ENCODE results near the gene MYH10.

MYH10 gene

DNA sequence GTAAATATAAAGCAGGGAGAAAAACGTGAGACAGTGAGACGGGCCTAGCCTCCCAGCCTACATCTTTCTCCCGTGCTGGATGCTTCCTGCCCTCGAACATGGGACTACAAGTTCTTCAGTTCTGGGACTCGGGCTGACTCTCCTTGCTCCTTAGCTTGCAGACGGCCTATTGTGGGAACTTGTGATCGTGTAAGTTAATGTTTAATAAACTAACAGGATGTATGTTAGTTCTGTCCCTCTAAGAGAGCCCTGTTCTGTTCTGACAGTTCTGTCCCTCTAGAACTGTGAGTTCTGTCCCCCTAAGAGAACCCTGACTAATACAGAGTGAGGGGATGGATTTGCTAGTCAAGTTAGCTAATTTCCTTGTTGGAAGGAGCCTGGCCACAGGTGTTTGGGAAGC, 16.7 kb upstream of the MYH10 start:
- TF ChIP-seq, protein P1, sequence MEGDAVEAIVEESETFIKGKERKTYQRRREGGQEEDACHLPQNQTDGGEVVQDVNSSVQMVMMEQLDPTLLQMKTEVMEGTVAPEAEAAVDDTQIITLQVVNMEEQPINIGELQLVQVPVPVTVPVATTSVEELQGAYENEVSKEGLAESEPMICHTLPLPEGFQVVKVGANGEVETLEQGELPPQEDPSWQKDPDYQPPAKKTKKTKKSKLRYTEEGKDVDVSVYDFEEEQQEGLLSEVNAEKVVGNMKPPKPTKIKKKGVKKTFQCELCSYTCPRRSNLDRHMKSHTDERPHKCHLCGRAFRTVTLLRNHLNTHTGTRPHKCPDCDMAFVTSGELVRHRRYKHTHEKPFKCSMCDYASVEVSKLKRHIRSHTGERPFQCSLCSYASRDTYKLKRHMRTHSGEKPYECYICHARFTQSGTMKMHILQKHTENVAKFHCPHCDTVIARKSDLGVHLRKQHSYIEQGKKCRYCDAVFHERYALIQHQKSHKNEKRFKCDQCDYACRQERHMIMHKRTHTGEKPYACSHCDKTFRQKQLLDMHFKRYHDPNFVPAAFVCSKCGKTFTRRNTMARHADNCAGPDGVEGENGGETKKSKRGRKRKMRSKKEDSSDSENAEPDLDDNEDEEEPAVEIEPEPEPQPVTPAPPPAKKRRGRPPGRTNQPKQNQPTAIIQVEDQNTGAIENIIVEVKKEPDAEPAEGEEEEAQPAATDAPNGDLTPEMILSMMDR (IDR thresholded peaks at IDR 0.05; ENCODE audit: unreplicated experiment in 3 of 3) = no peak
- Mint-ChIP-seq H3K4me1 (no peaks in the 10 kb centered on the region), H3K27ac (no peak overlapping the region), H3K36me3 (ENCODE audit: low read depth) (no peaks in the 10 kb centered on the region), H3K4me3 (no peak overlapping the region), H3K27me3 (ENCODE audit: low read depth) (peaks cover 4% of the 10 kb centered on the region), H3K9me3 (no peaks in the 10 kb centered on the region)

DNA sequence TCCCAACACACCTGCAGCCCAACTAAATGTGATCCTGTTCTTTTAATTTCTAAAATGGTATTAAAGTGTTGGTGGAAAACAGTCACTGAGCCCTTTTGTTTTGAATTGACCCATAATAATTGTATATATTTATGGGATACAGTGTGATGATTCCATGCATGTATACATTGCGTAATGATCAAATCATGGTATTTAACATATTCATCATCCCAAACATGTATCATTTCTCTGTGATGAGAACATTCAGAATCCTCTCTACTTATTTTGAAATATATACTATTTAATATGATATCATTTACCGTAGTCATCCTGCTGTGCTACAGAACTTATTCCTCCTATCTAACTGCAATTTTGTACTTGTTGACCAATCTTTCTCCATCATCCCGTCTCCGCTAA, 14.0 kb upstream of the MYH10 start:
- Mint-ChIP-seq H3K36me3 (ENCODE audit: low read depth) (no peaks in the 10 kb centered on the region), H3K27me3 (ENCODE audit: low read depth) (peaks cover 4% of the 10 kb centered on the region), H3K4me3 (no peak overlapping the region), H3K27ac (no peak overlapping the region), H3K4me1 (no peaks in the 10 kb centered on the region), H3K9me3 (no peaks in the 10 kb centered on the region)
- TF ChIP-seq, protein P1 (IDR thresholded peaks at IDR 0.05; ENCODE audit: unreplicated experiment in 3 of 3) = no peak

DNA sequence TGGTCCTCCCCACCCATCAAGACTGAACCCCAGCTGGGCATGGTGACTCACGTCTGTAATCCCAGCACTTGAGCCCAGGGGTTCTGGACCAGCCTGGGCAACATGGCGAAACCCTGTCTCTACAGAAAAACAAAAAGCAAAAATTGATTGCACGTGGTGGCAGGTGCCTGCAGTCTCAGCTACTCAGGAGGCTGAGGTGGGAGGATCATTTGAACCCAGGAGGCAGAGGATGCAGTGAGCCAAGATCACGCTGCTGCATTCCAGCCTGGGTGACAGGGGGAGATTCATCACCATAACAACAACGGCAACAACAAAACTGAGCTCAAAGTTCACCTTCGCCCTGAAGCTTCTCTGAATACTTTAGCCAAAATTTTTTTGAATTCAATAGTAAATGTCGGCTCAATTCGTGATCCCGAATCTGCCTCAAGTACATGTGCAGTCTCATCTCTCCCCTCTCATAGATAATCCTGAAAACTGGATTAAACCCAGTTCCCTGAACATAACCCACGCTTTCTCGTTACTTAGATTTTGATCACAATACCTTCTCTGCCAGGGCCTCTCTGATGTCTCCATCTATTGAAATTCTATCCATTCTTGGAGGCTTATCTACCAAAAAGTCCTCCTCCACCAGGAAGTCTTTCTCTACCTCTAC, 13.5 kb upstream of the MYH10 start:
- Mint-ChIP-seq H3K36me3 (ENCODE audit: low read depth) (no peaks in the 10 kb centered on the region), H3K4me3 (no peak overlapping the region), H3K27ac (no peak overlapping the region), H3K27me3 (ENCODE audit: low read depth) (peaks cover 4% of the 10 kb centered on the region), H3K4me1 (no peaks in the 10 kb centered on the region), H3K9me3 (no peaks in the 10 kb centered on the region)
- TF ChIP-seq, protein P1 (IDR thresholded peaks at IDR 0.05; ENCODE audit: unreplicated experiment in 3 of 3) = no peak

DNA sequence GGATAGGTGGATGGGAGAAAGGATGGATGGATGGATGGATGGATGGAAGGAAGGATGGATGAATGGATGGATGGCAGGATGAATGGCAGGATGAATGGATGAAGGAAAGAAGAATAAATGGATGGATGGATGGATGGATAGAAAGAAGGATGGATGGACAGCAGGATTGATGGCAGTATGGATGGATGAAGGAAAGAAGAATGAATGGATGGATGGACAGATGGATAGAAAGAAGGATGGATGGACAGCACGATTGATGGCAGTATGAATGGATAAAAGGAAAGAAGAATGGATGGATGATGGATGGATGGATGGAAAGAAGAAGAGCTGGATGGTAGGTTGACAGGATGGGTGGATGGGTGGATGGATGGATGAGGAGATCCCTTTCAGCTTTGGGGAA, 9.2 kb upstream of the MYH10 start:
- TF ChIP-seq, protein P1 (IDR thresholded peaks at IDR 0.05; ENCODE audit: unreplicated experiment in 3 of 3) = no peak
- Mint-ChIP-seq H3K4me3 (no peak overlapping the region), H3K36me3 (ENCODE audit: low read depth) (no peaks in the 10 kb centered on the region), H3K9me3 (no peaks in the 10 kb centered on the region), H3K27me3 (ENCODE audit: low read depth) (no peaks in the 10 kb centered on the region), H3K4me1 (no peaks in the 10 kb centered on the region), H3K27ac (no peak overlapping the region)

DNA sequence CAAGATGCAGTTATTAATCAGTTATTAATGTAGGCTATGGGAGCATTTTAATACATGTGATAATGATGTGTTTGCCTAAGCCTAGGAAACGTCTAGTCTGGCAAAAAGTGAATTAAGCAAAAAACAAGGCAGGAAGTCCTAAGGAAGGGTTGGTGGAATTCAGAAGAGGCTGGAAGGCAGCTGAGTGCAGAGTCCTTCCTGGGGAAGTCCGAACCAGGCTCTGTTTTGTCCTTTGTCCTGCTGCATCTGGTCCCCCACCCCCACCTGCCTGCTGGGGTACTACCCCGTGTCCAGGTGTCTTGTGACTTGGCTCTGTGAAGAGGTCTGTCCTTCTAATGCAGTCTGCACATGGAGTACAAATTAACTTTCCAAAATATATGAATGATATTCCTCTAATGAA, 1.5 kb upstream of the MYH10 start:
- Mint-ChIP-seq H3K27ac (peak overlapping the region; percentile 41 to 94 (median 83)), H3K27me3 (ENCODE audit: low read depth) (no peaks in the 10 kb centered on the region), H3K36me3 (ENCODE audit: low read depth) (no peaks in the 10 kb centered on the region), H3K4me1 (peaks cover 19% of the 10 kb centered on the region), H3K9me3 (no peaks in the 10 kb centered on the region), H3K4me3 (peak overlapping the region; percentile 75 to 80 (median 76))
- TF ChIP-seq, protein P1 (IDR thresholded peaks at IDR 0.05; ENCODE audit: unreplicated experiment in 3 of 3) = no peak

DNA sequence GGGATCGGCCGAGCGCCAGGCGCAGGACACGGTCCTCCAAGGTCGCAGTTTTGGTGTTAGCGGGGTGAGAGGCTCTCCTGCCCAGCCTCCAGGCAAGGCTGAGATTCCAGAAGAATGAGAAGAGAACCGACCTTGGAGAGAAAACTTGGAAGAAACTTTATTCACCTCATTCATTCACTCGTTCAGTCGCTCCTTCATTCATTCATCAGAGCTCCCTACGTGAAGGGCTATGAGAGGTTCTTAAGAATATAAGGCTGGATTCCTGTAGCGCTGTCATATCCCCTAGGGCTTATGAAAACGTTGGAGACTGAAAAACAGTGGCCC, 991 bp upstream of the MYH10 start:
- H3K4me1 Mint-ChIP-seq = peaks cover 19% of the 10 kb centered on the region
- H3K36me3 Mint-ChIP-seq (ENCODE audit: low read depth) = no peaks in the 10 kb centered on the region
- no peaks in the 10 kb centered on the region for H3K9me3 Mint-ChIP-seq
- TF ChIP-seq, protein P1 (IDR thresholded peaks at IDR 0.05; ENCODE audit: unreplicated experiment in 3 of 3) = no peak
- H3K27ac Mint-ChIP-seq = peak overlapping the region; percentile 41 to 94 (median 88)
- H3K27me3 Mint-ChIP-seq (ENCODE audit: low read depth) = no peaks in the 10 kb centered on the region
- H3K4me3 Mint-ChIP-seq = peak overlapping the region; percentile 87 to 99 (median 87)
